NCI-H526 (cell line): ENCODE measurements around the gene ACBD5.

Experiments used
- DNase-seq, 2 experiments: peaks; one replicate each; lab custom pipeline; 2025; lab: John Stamatoyannopoulos, UW

The ACBD5 gene

GRCh38 chr10:27152687-27153086, 87.9 kb downstream of the ACBD5 start:
- no peak for DNase-seq

GRCh38 chr10:27150261-27150660, 90.3 kb downstream of the ACBD5 start:
- DNase-seq, result no peak

GRCh38 chr10:27147701-27148100, 92.9 kb downstream of the ACBD5 start:
- DNase-seq, result no peak

GRCh38 chr10:27145937-27146336, 94.7 kb downstream of the ACBD5 start:
- no peak for DNase-seq
